SK-N-SH treated with all-trans-retinoic acid at 6 μM for 48 hours (cell line): ENCODE data around the gene EPHB3.

Experiments
- PPARA ChIP-seq: fragments of 250-450 bp; sonication (Bioruptor Pico); IDR thresholded peaks from 2 replicates; pipeline ENCODE4 v1.5.0; 2020; ENCODE audit warnings: mild to moderate bottlenecking, borderline replicate concordance
- ZC3H10 ChIP-seq: fragments of 250-450 bp; sonication (Bioruptor Pico); IDR thresholded peaks from 2 replicates; pipeline ENCODE4 v1.5.1; 2021; ENCODE audit warnings: mild to moderate bottlenecking, moderate library complexity
- ZNF565 ChIP-seq: fragments of 450-650 bp; formaldehyde crosslinking; conservative IDR thresholded peaks from 2 replicates; pipeline ENCODE4 v1.5.0; 2020; ENCODE audit warnings: low read depth, mild to moderate bottlenecking, moderate library complexity
- TF ChIP-seq, protein P1 (sequence below): fragments of 250-450 bp; sonication (Bioruptor Pico); IDR thresholded peaks from 2 replicates; pipeline ENCODE4 v1.8.0; 2020; ENCODE audit warnings: mild to moderate bottlenecking, moderate library complexity, borderline replicate concordance
- TF ChIP-seq, protein P2 (sequence below): fragments of 250-450 bp; sonication (Bioruptor Pico); IDR thresholded peaks from 2 replicates; pipeline ENCODE4 v1.5.1; 2021; ENCODE audit warnings: mild to moderate bottlenecking, moderate library complexity
- TF ChIP-seq, protein P3 (sequence below): fragments of 250-450 bp; sonication (Bioruptor Pico); IDR thresholded peaks from 2 replicates; pipeline ENCODE4 v1.8.0; 2021; ENCODE audit warnings: low read depth, mild to moderate bottlenecking, moderate library complexity, borderline replicate concordance
- TF ChIP-seq, protein P4 (sequence below): fragments of 250-450 bp; sonication (Bioruptor Pico); IDR thresholded peaks from 2 replicates; pipeline ENCODE4 v1.5.0; 2020; ENCODE audit warnings: mild to moderate bottlenecking, moderate library complexity

DNA sequence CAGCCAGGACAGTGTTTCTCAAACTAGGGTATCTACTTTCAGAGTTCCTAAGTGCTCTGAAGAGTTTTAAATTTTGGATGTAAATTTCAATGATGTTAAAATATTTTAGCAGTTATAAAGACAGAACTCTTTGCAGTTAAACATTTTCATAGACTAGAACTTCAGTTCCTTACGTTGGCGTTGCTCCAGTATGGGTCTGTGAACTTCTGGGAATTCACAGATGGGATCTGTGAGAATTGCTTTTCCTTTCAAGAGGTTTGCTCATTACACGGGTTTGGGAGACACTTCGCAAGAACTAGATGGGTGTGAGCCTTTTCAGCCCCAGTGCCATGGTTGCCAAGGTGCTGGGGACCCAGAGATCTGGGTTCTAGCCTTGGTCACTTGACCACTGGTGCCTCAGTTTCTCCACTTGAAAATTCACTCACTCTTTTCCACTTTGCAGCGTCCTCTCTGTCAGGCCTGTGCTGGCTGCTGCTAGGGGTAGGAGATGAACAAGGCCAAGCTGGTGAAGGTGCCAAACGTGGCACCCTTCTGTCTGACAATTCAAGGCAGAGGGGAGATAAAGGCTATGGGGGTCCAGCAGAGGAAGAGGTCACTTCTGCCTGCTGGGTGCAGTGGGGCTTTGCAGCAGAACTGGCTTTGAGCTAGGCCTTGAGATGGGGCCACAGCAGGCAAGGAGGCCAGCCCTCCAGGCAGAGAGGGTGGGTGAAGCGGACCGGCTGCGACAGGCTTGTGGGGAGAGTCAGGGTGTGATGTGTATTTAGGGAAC, 48.1 kb downstream of the EPHB3 start:
- TF ChIP-seq, protein P1, sequence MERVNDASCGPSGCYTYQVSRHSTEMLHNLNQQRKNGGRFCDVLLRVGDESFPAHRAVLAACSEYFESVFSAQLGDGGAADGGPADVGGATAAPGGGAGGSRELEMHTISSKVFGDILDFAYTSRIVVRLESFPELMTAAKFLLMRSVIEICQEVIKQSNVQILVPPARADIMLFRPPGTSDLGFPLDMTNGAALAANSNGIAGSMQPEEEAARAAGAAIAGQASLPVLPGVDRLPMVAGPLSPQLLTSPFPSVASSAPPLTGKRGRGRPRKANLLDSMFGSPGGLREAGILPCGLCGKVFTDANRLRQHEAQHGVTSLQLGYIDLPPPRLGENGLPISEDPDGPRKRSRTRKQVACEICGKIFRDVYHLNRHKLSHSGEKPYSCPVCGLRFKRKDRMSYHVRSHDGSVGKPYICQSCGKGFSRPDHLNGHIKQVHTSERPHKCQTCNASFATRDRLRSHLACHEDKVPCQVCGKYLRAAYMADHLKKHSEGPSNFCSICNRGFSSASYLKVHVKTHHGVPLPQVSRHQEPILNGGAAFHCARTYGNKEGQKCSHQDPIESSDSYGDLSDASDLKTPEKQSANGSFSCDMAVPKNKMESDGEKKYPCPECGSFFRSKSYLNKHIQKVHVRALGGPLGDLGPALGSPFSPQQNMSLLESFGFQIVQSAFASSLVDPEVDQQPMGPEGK (CRISPR knock-in tag), result no peak
- TF ChIP-seq ZNF565, result no peak
- TF ChIP-seq, protein P2, sequence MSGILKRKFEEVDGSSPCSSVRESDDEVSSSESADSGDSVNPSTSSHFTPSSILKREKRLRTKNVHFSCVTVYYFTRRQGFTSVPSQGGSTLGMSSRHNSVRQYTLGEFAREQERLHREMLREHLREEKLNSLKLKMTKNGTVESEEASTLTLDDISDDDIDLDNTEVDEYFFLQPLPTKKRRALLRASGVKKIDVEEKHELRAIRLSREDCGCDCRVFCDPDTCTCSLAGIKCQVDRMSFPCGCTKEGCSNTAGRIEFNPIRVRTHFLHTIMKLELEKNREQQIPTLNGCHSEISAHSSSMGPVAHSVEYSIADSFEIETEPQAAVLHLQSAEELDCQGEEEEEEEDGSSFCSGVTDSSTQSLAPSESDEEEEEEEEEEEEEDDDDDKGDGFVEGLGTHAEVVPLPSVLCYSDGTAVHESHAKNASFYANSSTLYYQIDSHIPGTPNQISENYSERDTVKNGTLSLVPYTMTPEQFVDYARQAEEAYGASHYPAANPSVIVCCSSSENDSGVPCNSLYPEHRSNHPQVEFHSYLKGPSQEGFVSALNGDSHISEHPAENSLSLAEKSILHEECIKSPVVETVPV (CRISPR knock-in tag), result no peak
- TF ChIP-seq, protein P3, sequence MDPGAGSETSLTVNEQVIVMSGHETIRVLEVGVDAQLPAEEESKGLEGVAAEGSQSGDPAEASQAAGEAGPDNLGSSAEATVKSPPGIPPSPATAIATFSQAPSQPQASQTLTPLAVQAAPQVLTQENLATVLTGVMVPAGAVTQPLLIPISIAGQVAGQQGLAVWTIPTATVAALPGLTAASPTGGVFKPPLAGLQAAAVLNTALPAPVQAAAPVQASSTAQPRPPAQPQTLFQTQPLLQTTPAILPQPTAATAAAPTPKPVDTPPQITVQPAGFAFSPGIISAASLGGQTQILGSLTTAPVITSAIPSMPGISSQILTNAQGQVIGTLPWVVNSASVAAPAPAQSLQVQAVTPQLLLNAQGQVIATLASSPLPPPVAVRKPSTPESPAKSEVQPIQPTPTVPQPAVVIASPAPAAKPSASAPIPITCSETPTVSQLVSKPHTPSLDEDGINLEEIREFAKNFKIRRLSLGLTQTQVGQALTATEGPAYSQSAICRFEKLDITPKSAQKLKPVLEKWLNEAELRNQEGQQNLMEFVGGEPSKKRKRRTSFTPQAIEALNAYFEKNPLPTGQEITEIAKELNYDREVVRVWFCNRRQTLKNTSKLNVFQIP (CRISPR knock-in tag), result no peak
- no peak for TF ChIP-seq PPARA
- TF ChIP-seq, protein P4, sequence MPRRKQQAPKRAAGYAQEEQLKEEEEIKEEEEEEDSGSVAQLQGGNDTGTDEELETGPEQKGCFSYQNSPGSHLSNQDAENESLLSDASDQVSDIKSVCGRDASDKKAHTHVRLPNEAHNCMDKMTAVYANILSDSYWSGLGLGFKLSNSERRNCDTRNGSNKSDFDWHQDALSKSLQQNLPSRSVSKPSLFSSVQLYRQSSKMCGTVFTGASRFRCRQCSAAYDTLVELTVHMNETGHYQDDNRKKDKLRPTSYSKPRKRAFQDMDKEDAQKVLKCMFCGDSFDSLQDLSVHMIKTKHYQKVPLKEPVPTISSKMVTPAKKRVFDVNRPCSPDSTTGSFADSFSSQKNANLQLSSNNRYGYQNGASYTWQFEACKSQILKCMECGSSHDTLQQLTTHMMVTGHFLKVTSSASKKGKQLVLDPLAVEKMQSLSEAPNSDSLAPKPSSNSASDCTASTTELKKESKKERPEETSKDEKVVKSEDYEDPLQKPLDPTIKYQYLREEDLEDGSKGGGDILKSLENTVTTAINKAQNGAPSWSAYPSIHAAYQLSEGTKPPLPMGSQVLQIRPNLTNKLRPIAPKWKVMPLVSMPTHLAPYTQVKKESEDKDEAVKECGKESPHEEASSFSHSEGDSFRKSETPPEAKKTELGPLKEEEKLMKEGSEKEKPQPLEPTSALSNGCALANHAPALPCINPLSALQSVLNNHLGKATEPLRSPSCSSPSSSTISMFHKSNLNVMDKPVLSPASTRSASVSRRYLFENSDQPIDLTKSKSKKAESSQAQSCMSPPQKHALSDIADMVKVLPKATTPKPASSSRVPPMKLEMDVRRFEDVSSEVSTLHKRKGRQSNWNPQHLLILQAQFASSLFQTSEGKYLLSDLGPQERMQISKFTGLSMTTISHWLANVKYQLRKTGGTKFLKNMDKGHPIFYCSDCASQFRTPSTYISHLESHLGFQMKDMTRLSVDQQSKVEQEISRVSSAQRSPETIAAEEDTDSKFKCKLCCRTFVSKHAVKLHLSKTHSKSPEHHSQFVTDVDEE (CRISPR knock-in tag), result no peak
- no peak for TF ChIP-seq ZC3H10 (CRISPR knock-in tag)
